Keratinocyte (primary cell): Measurements from ENCODE around the gene EDA.

ENCODE experiments used
- CTCF ChIP-seq, 3 experiments: IDR thresholded peaks in 1 of 3; conservative IDR thresholded peaks in 1 of 3; optimal IDR thresholded peaks in 1 of 3; 2 replicates in 2 of 3; 3 replicates in 1 of 3; pipeline versions ENCODE3 to v1.5.1; 2011; ENCODE audit warnings: low read length in 3 of 3, mild to moderate bottlenecking in 3 of 3, moderate library complexity in 2 of 3, control low read depth in 1 of 3, inconsistent platforms in 1 of 3; ENCODE audit not compliant: insufficient read depth in 2 of 3; ENCODE audit errors: extremely low read depth in 1 of 3
- EZH2 ChIP-seq: IDR thresholded peaks from one replicate; pipeline ENCODE4 v1.6.1; 2012; ENCODE audit warnings: inconsistent platforms, mild to moderate bottlenecking, low read length, moderate library complexity

GRCh38 chrX:69906447-69906846 is 290.5 kb downstream of the EDA start:
- TF ChIP-seq EZH2 (no peak), CTCF (optimal IDR thresholded peaks at IDR 0.05 in 1 of 3, IDR thresholded peaks at IDR 0.05 in 1 of 3, conservative IDR thresholded peaks at IDR 0.05 in 1 of 3; ENCODE audit: extremely low read depth in 1 of 3, insufficient read depth in 2 of 3, low read length in 3 of 3) (no peak)
